GM19372 (cell line): ENCODE data around the gene EOLA1.
"Not testable (repeated sequence)": the region's sequence is repeated elsewhere in the genome, so short reads cannot be mapped to it uniquely, and the experiment has no call there.

Source experiments
- ATAC-seq: cut with Tn5 transposase; IDR thresholded peaks from one replicate; pipeline ENCODE4 v1.9.1; 2021; ENCODE audit warnings: mild to moderate bottlenecking, low read depth, moderate library complexity; ENCODE audit not compliant: unreplicated experiment

Gene EOLA1

DNA sequence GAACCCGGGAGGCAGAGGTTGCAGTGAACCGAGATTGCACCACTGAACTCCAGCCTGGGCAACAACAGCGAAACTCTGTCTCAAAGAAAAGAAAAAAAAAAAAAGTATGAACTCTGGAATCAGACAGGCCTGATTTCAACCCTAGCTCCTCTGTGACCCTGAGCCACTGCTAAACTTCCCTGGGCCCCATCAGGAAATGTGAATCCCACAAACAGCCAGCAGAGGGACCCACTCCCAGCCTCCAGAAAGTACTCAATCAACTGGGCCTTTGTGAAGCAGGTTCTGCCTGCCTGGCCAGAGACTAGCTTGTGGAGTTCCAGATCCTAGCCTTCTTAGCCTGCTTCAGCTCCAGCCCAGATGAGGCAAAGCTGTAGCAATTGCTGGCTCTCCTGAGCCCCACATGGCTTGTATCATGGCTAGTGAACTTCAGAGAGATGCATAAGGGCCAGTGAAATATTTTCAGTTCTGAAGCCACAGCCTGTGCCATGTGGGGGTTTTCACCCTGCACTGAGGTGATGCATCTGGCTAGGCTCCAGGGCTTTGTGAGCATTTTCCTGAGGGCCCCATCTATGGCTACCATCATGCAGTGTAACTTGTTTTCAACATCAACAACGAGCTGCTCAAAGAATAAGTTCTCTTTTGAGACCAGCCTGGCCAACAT lies 28.5 kb upstream of the EOLA1 start:
- ATAC-seq = peak; percentile 84

DNA sequence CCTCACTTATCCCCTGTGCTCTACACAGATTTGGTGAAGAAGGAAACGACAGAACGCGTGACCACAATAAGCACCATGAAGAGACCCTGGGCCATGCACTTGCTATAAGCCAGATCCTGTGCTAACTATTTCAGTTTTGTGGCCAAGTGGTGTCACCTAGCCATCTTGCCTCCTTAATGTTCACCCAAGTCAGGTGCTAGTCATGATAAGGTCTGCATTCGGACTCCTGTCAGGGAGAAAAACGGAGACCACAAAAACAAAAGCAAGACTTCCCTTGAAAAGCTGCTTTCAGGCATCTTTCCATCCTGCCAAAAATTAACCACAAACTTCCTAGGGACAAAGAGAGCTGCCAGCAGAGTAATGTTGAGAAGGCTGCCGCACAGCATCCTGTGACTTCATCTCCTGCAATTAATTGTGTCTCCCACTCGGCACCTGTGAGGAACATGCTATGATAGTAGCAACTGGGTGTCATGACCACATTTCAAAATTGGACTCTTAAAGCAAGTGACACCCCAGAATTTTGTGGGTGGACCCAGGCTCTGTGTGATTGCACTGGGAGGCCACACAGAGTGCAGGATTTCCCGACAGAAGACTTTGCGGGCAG lies 26.9 kb upstream of the EOLA1 start:
- ATAC-seq = no peak

DNA sequence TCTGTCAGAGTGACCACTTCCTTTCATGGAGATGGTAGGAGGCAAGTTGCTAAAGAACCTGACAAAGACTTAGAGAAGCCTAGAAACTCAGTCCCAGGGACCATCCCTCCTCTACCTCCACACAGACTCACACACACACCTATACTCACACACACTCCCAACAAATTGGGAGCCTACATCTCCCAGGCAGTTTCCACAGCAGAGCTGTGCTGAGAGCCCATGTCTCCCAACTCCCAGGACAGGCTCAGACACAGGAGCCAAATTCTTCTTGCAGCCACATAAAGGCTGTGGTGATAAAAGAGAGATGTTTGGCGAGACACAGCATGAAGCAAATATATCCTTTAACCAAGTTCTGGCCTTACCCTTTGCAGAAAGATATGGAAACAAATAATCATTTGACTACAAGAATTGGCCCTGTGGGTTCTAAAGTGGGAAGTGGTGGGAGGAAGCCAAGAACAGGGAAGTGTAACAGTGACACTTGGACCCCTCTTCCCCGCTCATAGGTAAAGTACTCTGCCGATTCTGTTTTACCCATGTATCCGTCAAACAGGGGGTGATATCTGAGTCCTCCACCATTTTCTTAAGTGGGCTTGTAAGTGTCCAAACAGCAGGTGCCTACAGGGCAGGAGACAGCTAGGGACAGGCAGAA lies 24.7 kb upstream of the EOLA1 start:
- ATAC-seq = no peak

DNA sequence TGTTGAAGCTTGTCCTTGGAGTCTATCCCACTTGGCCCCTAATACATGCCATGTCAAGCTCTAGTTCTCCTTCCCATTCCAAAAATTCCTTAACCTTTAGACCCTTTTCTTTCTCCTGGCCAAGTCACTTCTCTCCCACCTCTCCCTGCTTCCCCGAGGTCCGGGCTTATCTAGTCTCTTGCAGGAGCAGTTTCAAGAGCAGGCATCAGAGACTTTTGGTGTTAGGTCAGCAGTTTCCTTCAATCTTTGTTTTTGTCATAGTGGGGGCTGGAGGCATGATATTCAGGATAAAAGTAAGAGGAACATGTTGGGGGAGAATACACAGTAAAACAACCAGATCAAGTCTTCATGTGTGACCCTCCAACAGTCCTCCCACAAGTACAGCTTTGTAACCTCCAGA lies 24.2 kb upstream of the EOLA1 start:
- no peak for ATAC-seq

- ATAC-seq = no peak
These were observed 23.5 kb upstream of the EOLA1 start for GRCh38 chrX:149517308-149517707.

DNA sequence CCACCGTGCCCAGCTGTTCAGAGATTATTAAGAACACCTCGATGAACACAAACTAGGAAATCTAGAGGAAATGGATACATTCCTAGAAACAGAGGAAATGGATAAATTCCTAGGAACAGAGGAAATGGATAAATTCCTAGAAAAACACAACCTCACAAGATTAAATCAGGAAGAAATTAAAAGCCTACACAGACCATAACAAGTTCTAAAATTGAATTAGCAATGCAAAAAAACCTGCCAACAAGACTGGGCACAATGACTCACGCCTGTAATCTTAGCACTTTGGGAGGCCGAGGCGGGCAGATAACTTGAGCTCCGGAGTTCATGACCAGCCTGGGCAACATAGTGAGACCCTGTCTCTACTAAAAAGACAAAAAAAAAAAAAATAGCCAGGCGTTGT lies 22.6 kb upstream of the EOLA1 start:
- ATAC-seq = no peak

GRCh38 chrX:149520636-149521277 lies 20.1 kb upstream of the EOLA1 start:
- ATAC-seq = not testable (repeated sequence)

- no peak for ATAC-seq
These were observed 19.4 kb upstream of the EOLA1 start for GRCh38 chrX:149521438-149521837.

DNA sequence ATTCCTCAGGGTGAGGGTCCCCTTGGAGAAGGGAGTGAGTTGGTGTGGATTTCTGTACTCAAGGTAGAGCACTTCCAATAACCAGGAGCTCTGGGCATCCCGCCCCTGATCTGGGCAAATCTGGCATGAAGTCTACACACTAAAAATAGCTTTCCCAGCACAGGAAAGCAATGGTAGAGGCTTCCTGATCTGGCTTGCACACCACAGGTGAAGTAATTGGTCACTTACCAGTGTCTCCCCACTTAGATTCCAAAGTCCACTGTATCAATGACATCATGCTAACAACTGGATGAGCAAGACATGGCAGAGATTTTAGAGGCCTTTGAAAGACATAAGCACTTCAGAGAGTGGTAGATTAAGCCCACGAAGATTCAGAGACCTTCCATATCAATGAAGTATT lies 17.9 kb upstream of the EOLA1 start:
- ATAC-seq = no peak

DNA sequence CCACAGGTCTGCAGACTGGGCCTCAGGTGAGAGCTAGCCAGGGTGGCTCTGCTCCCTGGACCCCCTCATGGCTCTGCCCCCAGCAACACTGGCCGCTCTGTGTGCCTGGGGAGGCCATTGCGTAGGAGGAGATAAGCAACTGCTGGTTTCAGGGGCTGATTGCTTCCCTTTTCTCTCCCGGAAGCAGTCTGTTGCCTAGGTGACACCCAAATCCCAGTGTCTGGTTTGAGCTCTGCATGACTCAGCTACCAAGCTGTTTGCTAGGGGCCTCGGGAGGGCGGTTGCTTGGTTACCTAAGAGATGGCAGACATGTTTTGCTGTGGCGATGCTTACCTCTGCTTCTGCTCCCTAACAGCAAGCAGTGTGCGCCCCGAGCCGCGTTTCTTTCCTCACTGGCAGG lies 15.4 kb upstream of the EOLA1 start:
- peak; percentile 85 for ATAC-seq

DNA sequence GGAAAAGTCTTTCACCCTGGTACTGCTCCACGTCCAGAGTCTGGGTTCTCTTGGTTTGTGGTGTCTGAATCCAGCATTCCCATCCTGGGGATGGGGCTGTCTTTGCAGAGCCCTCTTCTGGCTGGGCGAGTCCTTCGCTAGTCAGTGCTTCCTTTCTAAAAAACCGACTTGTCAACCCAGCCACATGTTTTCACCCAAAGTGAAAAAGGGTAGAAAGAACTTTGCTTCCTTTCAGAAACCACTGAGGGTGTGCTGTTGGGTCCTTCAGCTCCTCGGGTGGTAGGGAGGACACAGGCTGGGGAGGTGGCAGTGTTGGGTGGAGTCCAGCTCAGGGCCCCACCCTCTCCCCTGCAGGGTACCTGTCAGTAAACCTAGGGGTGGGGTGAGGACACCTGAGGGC lies 14.9 kb upstream of the EOLA1 start:
- peak; percentile 44 for ATAC-seq

GRCh38 chrX:149526318-149527033 lies 14.3 kb upstream of the EOLA1 start:
- not testable (repeated sequence) for ATAC-seq

- ATAC-seq = no peak
These were observed 13.1 kb upstream of the EOLA1 start for GRCh38 chrX:149527705-149528104.

DNA sequence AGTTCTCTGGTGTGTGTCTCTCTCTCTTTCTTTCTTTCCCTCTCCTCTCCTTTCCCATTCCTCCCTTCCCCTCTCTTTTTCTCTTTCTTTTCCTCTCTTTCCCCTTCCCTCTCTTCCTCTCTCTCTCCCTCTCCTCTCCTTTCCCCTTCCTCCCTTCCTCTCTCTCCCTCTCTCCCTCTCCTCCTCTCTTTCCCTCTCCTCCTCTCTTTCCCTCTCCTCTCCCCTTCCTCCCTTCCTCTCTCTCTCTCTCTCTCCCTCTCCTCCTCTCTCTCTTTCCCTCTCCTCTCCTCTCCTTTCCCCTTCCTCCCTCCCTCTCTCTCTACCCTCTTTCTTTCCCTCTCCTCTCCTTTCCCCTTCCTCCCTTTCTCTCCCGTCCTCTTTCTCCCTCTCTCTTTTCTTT lies 12.4 kb upstream of the EOLA1 start:
- ATAC-seq = no peak

DNA sequence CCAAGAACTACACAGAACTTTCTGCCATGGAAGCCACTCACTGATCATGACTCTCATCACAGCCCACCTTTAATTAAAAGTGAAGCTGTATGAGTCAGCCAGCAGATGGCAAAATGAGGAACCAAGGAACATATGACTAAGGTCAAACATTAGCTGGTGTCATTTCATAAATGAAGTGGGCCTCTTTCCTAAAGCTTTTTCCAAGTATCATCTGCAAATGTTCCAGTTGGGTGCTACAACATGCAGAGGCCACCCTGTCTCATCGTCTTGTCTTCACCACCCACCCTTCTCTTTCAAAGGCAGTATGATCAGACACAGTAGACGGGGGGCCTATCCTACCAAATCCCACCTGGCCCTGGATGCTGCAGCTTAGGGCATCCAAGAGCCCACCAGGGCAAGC lies 9.2 kb upstream of the EOLA1 start:
- peak; percentile 59 for ATAC-seq

DNA sequence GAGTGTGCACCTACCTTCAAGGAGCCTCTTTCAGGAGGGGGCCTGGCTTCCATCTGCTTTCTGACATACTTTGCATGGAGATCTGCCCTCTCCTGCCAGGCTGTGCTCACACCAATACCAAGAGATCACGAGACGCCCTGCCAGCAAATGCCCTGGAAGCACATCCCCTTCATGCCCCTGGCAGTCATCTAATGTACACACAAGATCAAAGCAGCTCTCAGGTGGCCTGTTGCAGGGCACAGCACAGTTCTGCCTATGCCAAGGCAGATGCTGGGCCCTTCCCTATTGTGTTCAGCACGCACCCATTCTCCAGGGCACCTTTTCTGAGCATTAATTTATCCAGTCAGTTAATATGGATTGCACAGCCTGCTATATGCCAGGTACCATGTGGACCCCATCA lies 7.9 kb upstream of the EOLA1 start:
- ATAC-seq = not testable (repeated sequence)

- ATAC-seq = not testable (repeated sequence)
These were observed 6.8 kb upstream of the EOLA1 start for GRCh38 chrX:149533999-149534398.

DNA sequence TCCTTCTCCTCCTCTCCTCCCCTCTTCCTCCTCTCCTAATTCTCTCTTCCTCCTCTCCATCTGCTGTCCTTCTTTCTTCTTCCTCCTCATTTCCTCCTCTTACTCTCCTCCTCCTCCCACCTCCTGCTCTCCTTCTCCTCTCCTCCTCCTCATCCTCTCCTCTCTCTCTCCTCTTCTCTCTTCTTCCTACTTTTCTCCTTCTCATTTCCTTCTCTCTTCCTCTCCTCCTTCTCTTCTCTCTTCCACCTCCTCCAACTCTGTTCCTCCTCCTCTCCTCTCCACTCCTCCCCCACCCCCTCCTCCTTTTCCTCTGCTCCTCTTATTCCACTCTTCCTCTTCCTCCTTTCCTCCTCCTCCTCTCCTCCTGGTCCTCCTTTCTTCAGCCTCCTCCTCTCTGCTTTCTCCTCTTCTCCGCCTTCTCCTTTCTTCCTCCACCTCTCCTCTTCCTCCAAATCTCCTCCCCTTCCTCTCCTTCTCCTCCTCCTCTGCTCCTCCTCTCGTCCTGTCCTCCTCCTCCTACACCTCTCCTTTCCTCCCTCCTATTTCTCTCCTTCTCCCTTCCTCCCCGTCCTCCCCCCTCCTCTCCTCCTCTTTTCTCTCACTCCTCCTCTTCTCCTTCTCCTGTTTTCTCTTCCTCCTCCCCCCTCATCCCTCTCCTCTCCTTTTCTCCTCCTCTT lies 5.7 kb upstream of the EOLA1 start:
- ATAC-seq = not testable (repeated sequence)

- ATAC-seq = not testable (repeated sequence)
These were observed 3.3 kb upstream of the EOLA1 start for GRCh38 chrX:149537474-149537873.
